H1 (cell line): ENCODE measurements around the gene FAM241B.

Source experiments
- GABPA ChIP-seq: IDR thresholded peaks from 2 replicates; pipeline ENCODE4 v1.6.1; 2011; ENCODE audit warnings: mild to moderate bottlenecking, low read length, moderate library complexity, borderline replicate concordance; ENCODE audit not compliant: insufficient read depth
- POLR2A ChIP-seq, 2 experiments: IDR thresholded peaks; 1 replicate in 1 of 2; 2 replicates in 1 of 2; pipeline ENCODE4 v1.6.1; 2011; ENCODE audit warnings: low read depth in 2 of 2, low read length in 2 of 2, mild to moderate bottlenecking in 2 of 2; ENCODE audit errors: control extremely low read depth in 1 of 2
- POLR2AphosphoS5 ChIP-seq: IDR thresholded peaks from 2 replicates; pipeline ENCODE4 v1.6.1; 2011; ENCODE audit warnings: low read depth, low read length
- TF ChIP-seq, protein P1 (sequence below), 3 experiments: IDR thresholded peaks; 1 replicate in 2 of 3; 2 replicates in 1 of 3; pipeline versions ENCODE4 v1.5.1 to v1.6.1; 2011; ENCODE audit warnings: low read length in 3 of 3, mild to moderate bottlenecking in 3 of 3, inconsistent platforms in 2 of 3, low read depth in 1 of 3, moderate library complexity in 1 of 3; ENCODE audit not compliant: insufficient read depth in 1 of 3; ENCODE audit errors: control extremely low read depth in 1 of 3

DNA sequence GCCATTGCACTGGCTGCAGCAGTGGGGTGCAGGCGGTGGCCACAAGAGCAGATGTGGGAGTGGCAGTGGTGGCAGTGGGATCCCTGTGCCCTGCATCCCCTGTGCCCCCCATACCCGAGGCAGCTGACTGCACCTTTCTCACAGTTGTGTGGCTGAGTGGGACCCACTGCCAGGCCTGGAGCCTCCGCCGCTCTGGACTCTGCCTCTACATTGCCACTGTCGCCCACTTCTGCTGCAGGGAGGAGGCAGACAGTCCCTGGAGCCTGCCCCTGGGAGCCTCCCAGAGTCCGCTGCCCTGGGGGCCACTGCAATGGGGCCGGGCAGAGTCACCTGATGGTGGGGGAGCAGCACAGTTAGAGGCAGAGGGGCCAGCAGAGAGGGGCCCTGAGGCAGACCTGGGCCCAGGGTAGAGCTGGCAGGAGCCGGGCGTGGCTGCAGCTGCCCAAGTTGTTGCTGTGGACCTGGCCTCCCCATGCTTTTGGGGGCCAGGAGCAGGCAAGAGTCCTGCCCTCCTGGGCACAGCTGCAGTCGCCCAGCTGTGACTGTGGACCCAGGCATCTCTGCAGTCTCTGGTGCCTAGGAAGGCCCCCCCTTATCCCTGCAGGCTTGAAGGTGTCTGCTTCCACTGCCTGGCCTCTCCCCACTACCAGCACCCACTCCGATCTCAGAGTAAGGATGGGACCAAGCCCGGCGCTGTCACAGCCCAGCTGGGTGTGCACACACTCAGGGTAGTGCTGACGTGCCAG lies 22.2 kb downstream of the FAM241B start:
- TF ChIP-seq GABPA (no peak), POLR2AphosphoS5 (no peak), POLR2A (IDR thresholded peaks at IDR 0.05; ENCODE audit: control extremely low read depth in 1 of 2, low read depth in 2 of 2, low read length in 2 of 2) (no peak)
- TF ChIP-seq, protein P1, sequence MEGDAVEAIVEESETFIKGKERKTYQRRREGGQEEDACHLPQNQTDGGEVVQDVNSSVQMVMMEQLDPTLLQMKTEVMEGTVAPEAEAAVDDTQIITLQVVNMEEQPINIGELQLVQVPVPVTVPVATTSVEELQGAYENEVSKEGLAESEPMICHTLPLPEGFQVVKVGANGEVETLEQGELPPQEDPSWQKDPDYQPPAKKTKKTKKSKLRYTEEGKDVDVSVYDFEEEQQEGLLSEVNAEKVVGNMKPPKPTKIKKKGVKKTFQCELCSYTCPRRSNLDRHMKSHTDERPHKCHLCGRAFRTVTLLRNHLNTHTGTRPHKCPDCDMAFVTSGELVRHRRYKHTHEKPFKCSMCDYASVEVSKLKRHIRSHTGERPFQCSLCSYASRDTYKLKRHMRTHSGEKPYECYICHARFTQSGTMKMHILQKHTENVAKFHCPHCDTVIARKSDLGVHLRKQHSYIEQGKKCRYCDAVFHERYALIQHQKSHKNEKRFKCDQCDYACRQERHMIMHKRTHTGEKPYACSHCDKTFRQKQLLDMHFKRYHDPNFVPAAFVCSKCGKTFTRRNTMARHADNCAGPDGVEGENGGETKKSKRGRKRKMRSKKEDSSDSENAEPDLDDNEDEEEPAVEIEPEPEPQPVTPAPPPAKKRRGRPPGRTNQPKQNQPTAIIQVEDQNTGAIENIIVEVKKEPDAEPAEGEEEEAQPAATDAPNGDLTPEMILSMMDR (IDR thresholded peaks at IDR 0.05; ENCODE audit: control extremely low read depth in 1 of 3, insufficient read depth in 1 of 3, low read depth in 1 of 3, low read length in 3 of 3), result no peak
